ENCODE results near the gene NRIP1.

The NRIP1 gene

GRCh38 chr21:15066123-15066575, 1.3 kb upstream of the NRIP1 start:
- DNase-seq (ENCODE audit: low read depth): no peak
- TF ChIP-seq, protein P1, sequence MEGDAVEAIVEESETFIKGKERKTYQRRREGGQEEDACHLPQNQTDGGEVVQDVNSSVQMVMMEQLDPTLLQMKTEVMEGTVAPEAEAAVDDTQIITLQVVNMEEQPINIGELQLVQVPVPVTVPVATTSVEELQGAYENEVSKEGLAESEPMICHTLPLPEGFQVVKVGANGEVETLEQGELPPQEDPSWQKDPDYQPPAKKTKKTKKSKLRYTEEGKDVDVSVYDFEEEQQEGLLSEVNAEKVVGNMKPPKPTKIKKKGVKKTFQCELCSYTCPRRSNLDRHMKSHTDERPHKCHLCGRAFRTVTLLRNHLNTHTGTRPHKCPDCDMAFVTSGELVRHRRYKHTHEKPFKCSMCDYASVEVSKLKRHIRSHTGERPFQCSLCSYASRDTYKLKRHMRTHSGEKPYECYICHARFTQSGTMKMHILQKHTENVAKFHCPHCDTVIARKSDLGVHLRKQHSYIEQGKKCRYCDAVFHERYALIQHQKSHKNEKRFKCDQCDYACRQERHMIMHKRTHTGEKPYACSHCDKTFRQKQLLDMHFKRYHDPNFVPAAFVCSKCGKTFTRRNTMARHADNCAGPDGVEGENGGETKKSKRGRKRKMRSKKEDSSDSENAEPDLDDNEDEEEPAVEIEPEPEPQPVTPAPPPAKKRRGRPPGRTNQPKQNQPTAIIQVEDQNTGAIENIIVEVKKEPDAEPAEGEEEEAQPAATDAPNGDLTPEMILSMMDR (IDR thresholded peaks at IDR 0.05; ENCODE audit: low read depth, low read length, missing control alignments): no peak
- peak overlapping the region; percentile 59 for H3K4me3 ChIP-seq (ENCODE audit: low read depth, low read length)

- peak overlapping the region; percentile 59 for H3K4me3 ChIP-seq (ENCODE audit: low read depth, low read length)
- TF ChIP-seq, protein P1 (IDR thresholded peaks at IDR 0.05; ENCODE audit: low read depth, low read length, missing control alignments): no peak
- no peak for DNase-seq (ENCODE audit: low read depth)
Observed at GRCh38 chr21:15065392-15066122, 757 bp upstream of the NRIP1 start.

DNA sequence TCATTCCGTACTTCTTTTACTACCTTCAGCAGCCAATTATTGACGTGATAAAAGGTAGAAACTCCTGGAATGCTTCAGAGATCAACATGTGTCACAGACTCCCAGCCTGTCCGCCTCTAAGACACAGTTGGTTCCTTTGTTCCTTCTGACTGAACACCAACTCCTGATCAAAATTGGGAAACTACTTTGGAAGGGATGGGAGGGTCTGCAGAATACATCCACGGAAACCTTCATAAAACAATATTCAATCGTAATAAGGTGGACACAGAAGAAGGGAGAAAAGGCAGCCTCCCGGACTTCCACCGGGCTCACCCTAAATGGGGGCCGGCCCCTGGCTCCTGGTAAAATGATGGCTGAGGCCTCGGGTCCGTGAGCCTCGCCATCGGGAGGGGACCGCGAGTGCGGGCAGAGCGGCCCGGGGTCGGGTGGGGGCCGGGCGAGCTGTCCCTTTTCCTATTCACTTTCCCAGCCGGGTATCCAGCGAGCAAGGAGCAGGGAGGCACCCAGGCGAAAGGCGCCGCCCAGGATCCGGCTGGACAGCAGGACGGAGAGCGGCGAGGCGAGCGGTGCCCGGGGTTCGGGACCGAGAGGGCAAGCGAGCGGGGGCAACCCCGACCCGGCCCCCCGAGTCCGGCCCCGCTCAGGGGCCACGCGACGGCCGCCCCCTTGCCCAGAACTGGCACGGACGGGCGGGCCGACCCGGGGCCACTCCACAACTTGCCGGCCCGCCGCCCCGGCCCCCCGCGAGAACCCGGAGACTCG, 805 bp downstream of the NRIP1 start:
- TF ChIP-seq, protein P1 (IDR thresholded peaks at IDR 0.05; ENCODE audit: low read depth, low read length, missing control alignments): no peak
- no peak for DNase-seq (ENCODE audit: low read depth)
- peak overlapping the region; percentile 59 for H3K4me3 ChIP-seq (ENCODE audit: low read depth, low read length)

GRCh38 chr21:15063081-15063813, 1.6 kb downstream of the NRIP1 start:
- peak overlapping the region; percentile 59 for H3K4me3 ChIP-seq (ENCODE audit: low read depth, low read length)
- DNase-seq (ENCODE audit: low read depth): no peak

DNA sequence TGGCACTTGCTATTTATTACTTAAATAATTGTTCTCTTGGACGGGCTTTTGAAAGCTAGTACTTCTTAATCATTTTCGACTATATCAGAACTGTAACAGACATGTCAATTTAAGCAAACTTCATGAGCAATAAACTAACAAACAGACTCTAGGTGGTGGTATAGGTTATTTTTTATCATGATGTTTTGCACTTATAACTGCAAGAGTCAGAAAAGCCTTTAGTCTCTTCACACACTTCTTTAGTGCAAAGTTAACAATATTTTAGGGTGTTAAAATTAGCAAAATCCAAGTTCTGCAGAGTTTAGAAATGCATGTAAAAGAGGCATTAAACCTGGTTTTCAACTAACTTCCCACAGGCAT, 2.2 kb downstream of the NRIP1 start:
- peak overlapping the region; percentile 59; the same call in 1 of the 2 replicates for H3K4me3 ChIP-seq (ENCODE audit: low read depth, low read length)
- TF ChIP-seq, protein P1 (IDR thresholded peaks at IDR 0.05; ENCODE audit: low read depth, low read length, missing control alignments): no peak
- DNase-seq (ENCODE audit: low read depth): no peak

More at GRCh38 chr21:15063081-15063813, 1.6 kb downstream of the NRIP1 start:
- TF ChIP-seq, protein P1 (IDR thresholded peaks at IDR 0.05; ENCODE audit: low read depth, low read length, missing control alignments): no peak

DNA sequence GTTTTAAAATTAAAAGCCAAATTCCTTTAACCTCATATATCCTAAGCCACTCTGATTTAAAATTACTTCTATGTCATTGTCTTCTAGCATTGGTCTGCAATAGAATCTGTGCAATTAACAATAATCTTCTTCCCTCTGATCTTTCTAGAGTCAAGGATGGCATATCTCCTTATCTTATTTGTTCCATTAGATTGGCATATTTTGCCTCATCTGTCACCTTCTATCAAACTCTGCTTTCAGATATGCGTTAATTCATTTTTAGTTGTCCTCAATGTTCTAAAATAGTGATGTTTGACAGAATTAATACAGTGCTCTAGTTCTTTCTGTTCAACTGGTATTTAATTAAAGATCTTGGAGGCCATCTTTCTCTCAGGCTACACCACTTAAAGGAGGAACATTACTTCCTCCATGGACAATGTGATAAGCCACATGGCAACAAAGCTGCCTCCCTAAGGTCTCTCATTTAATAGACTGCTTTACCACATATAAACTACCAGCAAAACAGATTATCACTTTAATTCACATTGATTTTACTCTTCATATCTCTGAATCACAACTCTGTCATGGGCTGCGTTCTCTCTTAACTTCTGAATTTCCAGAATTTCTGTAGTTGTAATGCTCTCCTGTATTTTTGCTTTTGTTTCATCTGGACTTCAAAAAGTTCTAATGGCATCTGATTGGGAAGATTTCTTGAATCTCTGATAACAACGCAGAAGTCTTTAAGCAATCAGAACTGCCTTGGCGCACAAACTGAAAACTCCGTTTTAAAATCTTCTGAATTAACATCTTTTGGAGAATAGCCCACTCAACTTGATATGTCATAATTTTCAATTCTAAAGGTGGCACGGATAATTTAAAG, 2.8 kb downstream of the NRIP1 start:
- no peak overlapping the region for H3K4me3 ChIP-seq (ENCODE audit: low read depth, low read length)
- TF ChIP-seq, protein P1 (IDR thresholded peaks at IDR 0.05; ENCODE audit: low read depth, low read length, missing control alignments): no peak
- DNase-seq (ENCODE audit: low read depth): no peak
